ENCODE measurements around the gene SMARCC2.

SMARCC2 gene

DNA sequence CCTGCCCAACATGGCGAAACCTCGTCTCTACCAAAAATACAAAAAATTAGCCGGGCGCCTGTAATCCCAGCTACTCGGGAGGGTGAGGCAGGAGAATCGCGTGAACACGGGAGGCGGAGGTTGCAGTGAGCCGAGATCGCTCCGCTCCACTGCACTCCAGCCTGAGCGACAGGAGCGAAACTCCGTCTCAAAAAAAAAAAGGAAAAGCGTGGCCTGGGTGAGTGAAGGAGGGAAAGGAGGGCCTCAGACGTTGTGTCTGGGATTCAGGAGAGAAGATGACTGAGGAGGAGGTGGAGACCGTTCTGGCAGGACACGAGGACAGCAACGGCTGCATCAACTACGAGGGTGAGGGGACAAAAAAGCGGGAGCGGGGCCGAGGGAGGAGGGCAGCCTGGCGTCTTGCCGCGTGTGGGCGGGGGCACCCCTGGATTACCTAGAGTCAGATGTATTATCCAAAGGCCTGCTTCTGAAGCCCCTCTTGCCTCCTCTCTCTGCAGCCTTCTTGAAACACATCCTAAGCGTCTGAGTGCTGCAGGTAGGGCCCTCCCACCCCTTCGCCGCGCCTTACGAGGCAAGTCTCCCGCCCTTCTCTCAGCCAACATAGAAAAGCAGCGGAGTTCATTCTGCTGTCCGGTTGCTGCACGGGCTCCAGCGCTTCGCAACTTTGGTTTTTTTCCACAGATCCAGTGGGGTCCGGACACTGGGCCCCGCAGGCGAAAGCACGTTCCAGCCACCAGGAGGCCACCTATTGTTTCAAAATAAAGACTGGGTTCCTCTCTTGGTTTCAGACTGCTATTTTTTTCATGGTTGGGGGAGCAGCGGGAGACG lies 31.9 kb downstream of the SMARCC2 start:
- peak; percentile 85 to 91 for DNase-seq (ENCODE audit: low read depth in 2 of 2)
- TF ChIP-seq, protein P1, sequence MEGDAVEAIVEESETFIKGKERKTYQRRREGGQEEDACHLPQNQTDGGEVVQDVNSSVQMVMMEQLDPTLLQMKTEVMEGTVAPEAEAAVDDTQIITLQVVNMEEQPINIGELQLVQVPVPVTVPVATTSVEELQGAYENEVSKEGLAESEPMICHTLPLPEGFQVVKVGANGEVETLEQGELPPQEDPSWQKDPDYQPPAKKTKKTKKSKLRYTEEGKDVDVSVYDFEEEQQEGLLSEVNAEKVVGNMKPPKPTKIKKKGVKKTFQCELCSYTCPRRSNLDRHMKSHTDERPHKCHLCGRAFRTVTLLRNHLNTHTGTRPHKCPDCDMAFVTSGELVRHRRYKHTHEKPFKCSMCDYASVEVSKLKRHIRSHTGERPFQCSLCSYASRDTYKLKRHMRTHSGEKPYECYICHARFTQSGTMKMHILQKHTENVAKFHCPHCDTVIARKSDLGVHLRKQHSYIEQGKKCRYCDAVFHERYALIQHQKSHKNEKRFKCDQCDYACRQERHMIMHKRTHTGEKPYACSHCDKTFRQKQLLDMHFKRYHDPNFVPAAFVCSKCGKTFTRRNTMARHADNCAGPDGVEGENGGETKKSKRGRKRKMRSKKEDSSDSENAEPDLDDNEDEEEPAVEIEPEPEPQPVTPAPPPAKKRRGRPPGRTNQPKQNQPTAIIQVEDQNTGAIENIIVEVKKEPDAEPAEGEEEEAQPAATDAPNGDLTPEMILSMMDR (IDR thresholded peaks at IDR 0.05; ENCODE audit: low read depth, low read length): peak; percentile 74

DNA sequence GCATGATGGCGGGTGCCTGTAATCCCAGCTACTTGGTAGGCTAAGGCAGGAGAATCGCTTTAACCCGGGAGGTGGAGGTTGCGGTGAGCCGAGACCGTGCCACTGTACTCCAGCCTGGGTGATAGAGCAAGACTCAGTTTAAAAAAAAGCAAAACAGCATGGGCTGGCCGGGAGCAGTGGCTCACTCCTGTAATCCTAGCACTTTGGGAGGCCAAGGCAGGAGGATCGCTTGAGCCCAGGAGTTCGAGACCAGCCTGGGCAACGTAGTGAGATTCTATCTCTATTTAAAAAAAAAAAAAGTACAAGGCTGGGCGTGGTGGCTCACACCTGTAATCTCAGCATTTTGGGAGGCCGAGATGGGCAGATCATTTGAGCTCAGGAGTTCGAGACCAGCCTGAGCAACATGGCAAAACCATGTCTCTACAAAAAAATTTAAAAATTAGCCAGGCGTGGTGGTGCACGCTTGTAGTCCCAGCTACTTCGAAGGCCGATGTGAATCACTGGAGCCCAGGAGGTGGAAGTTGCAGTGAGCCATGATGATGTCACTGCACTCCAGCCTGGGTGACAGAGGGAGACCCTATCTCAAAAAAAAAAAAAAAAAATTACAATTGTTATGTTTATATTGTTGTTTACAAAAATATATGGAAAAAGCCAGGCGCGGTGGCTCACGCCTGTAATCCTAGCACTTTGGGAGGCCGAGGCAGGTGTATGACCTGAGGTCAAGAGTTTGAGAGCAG lies 32.7 kb downstream of the SMARCC2 start:
- peak in 1 of 2 donors; percentile 58 for DNase-seq (ENCODE audit: low read depth in 2 of 2)
- H3K4me3 ChIP-seq (replicated peaks in 1 of 2; ENCODE audit: low read depth in 2 of 2, low read length in 2 of 2): peak overlapping the region in 1 of 2 donors; percentile 98

More for the DNA sequence above, 31.9 kb downstream of the SMARCC2 start:
- peak overlapping the region; percentile 93 to 98 for H3K4me3 ChIP-seq (replicated peaks in 1 of 2; ENCODE audit: low read depth in 2 of 2, low read length in 2 of 2)

DNA sequence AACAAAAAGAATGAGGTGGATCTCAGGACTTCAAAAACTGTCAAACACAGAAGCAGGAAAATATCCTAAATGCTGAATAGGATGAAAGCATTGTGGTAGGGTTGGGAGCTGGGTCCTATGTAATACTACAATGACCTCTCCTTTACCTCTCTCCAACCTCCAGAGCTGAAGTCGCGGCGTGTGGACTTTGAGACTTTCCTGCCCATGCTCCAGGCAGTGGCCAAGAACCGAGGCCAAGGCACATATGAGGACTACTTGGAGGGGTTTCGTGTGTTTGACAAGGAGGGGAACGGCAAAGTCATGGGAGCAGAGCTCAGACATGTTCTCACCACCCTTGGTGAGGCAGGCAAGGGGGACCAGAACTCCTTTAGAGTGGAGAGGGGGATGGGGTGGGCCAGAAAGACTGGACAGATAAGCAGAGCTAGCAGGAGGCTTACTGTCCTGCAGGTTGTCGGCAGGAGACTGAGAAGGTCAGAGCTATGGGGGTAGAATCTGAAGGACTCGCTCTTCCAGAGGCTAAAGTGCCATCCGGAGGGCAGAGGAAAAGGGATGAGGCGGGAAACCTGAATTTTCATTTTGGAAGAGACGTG lies 33.9 kb downstream of the SMARCC2 start:
- TF ChIP-seq, protein P1 (IDR thresholded peaks at IDR 0.05; ENCODE audit: low read depth, low read length): no peak
- DNase-seq (ENCODE audit: low read depth in 2 of 2): no peak
- H3K4me3 ChIP-seq (replicated peaks in 1 of 2; ENCODE audit: low read depth in 2 of 2, low read length in 2 of 2): no peak overlapping the region

DNA sequence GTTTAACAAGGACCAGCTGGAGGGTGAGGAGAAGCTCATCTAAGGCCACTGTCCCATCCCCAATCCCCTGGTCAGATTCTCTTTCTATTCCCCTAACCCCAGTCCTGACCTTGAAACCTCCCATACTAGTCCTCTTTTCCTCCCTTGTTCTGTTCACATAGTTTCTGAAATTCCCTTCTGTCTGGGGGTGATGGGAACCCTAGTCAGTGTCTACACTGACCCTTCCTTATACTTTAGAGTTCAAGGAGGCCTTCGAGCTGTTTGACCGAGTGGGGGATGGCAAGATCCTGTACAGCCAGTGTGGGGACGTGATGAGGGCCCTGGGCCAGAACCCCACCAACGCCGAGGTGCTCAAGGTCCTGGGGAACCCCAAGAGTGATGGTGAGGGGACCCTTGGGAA lies 34.5 kb downstream of the SMARCC2 start:
- TF ChIP-seq, protein P1 (IDR thresholded peaks at IDR 0.05; ENCODE audit: low read depth, low read length): no peak
- no peak overlapping the region for H3K4me3 ChIP-seq (replicated peaks in 1 of 2; ENCODE audit: low read depth in 2 of 2, low read length in 2 of 2)

DNA sequence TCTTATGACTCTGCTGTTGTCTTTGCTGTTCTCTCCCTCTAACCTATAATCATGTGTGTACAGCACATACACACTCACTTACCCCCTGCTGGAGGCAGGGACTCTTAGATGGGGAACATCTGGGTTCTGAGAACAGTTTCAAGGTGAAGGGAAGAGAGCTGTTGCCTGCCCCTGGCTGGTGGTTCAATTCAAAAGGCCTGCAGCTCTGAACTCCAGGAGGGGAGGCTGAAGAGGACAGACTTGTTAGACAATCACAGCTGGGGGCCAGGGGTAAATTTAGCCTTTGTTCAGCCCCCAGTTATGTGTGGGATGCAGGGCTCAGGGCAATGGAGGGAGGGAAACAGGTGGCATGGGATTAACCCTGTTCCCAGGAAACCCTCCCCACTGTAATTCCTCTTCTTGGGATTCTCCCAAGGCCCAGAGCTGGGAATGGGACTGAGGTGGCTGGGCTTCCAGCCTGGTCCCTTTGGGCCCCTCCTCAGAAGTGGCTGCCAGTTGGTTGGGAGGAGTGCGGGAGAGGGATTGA lies 35.0 kb downstream of the SMARCC2 start:
- H3K4me3 ChIP-seq (replicated peaks in 1 of 2; ENCODE audit: low read depth in 2 of 2, low read length in 2 of 2): no peak overlapping the region
- no peak for DNase-seq (ENCODE audit: low read depth in 2 of 2)
- TF ChIP-seq, protein P1 (IDR thresholded peaks at IDR 0.05; ENCODE audit: low read depth, low read length): no peak

More for the DNA sequence above, 34.5 kb downstream of the SMARCC2 start:
- no peak for DNase-seq (ENCODE audit: low read depth in 2 of 2)

DNA sequence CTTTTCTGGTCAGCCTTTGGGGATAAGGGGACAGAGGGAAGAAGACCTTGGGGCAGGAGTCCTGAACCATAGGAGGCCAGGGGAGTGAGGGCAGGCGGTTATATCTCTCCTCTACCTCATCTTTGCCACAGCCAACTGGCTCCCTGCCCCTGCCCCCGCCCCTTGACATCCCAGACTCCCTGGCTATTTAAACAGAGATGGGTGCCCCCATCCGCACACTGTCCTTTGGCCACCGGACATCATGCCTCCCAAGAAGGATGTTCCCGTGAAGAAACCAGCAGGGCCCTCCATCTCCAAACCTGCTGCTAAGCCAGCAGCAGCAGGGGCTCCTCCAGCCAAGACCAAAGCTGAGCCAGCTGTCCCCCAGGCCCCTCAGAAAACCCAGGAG lies 35.6 kb downstream of the SMARCC2 start:
- DNase-seq (ENCODE audit: low read depth in 2 of 2): no peak
- H3K4me3 ChIP-seq (replicated peaks in 1 of 2; ENCODE audit: low read depth in 2 of 2, low read length in 2 of 2): no peak overlapping the region
- TF ChIP-seq, protein P1 (IDR thresholded peaks at IDR 0.05; ENCODE audit: low read depth, low read length): no peak

All from cardiac fibroblast (primary cell).